Esophagus squamous epithelium (tissue), 4 donors: ENCODE results near the gene ZNF716.

Experiments used
- CTCF ChIP-seq, 6 experiments: fragments of 450-650 bp in 4 of 6; fragments of 200-600 bp in 2 of 6; sonication (generic) in 2 of 6; IDR thresholded peaks; one replicate each; pipeline ENCODE4 v1.5.1; 2016 to 2019; ENCODE audit warnings: antibody characterized with exemption in 6 of 6, mild to moderate bottlenecking in 4 of 6, moderate library complexity in 4 of 6
- POLR2A ChIP-seq, 4 donors: fragments of 450-650 bp; IDR thresholded peaks; one replicate each; pipeline ENCODE4 v1.6.1; 2017; ENCODE audit warnings: antibody characterized with exemption in 4 of 4, mild to moderate bottlenecking in 4 of 4, moderate library complexity in 3 of 4

GRCh38 chr7:57400531-57401155 is 49.3 kb upstream of the ZNF716 start:
- no peak for TF ChIP-seq CTCF (IDR thresholded peaks at IDR 0.05)
- TF ChIP-seq POLR2A (IDR thresholded peaks at IDR 0.05), result no peak
